ENCODE data around the gene NEURL1B.

NEURL1B gene

GRCh38 chr5:172720655-172721054, 79.6 kb downstream of the NEURL1B start:
- no peak for DNase-seq

GRCh38 chr5:172721455-172722326, 80.6 kb downstream of the NEURL1B start:
- no peak for DNase-seq

GRCh38 chr5:172722327-172722815, 81.3 kb downstream of the NEURL1B start:
- no peak for DNase-seq

- no peak for DNase-seq
Measured at GRCh38 chr5:172723508-172723907, 82.4 kb downstream of the NEURL1B start.

GRCh38 chr5:172724242-172725183, 83.5 kb downstream of the NEURL1B start:
- DNase-seq: no peak

- DNase-seq: no peak
Measured at GRCh38 chr5:172725273-172725672, 84.2 kb downstream of the NEURL1B start.

- no peak for DNase-seq
Measured at GRCh38 chr5:172725785-172726184, 84.7 kb downstream of the NEURL1B start.

- no peak for DNase-seq
Measured at GRCh38 chr5:172726966-172727365, 85.9 kb downstream of the NEURL1B start.

- DNase-seq: no peak
Measured at GRCh38 chr5:172727551-172727950, 86.5 kb downstream of the NEURL1B start.

- DNase-seq: no peak
Measured at GRCh38 chr5:172728481-172729241, 87.6 kb downstream of the NEURL1B start.

- DNase-seq: no peak
Measured at GRCh38 chr5:172729588-172729987, 88.5 kb downstream of the NEURL1B start.

GRCh38 chr5:172730222-172730621, 89.2 kb downstream of the NEURL1B start:
- DNase-seq: no peak

GRCh38 chr5:172730981-172731679, 90.1 kb downstream of the NEURL1B start:
- DNase-seq: no peak

GRCh38 chr5:172731680-172732074, 90.6 kb downstream of the NEURL1B start:
- DNase-seq: no peak

GRCh38 chr5:172732201-172732865, 91.3 kb downstream of the NEURL1B start:
- no peak for DNase-seq

- no peak for DNase-seq
Measured at GRCh38 chr5:172733131-172733973, 92.3 kb downstream of the NEURL1B start.

- DNase-seq: no peak
Measured at GRCh38 chr5:172733974-172734346, 92.9 kb downstream of the NEURL1B start.

- no peak for DNase-seq
Measured at GRCh38 chr5:172735141-172735831, 94.2 kb downstream of the NEURL1B start.

GRCh38 chr5:172736508-172737135, 95.6 kb downstream of the NEURL1B start:
- DNase-seq: no peak

All from NCI-H2107 (cell line).